PFSK-1 (cell line): ENCODE measurements around the gene MYO10.

Source experiments
- FOXP2 ChIP-seq: optimal IDR thresholded peaks from 2 replicates; pipeline ENCODE3; 2011; ENCODE audit warnings: borderline replicate concordance, control low read depth, inconsistent platforms; ENCODE audit not compliant: insufficient read depth; ENCODE audit errors: extremely low read length, extremely low read depth
- POLR2AphosphoS5 ChIP-seq: IDR thresholded peaks from 2 replicates; pipeline ENCODE4 v1.6.1; 2012; ENCODE audit warnings: low read depth, mild to moderate bottlenecking, control low read depth, low read length, moderate library complexity
- REST ChIP-seq, 2 experiments: IDR thresholded peaks; 2 replicates each; pipeline versions ENCODE4 v1.6.1 to v1.8.0; 2011 to 2012; ENCODE audit warnings: low read depth in 2 of 2, low read length in 2 of 2, control low read depth in 1 of 2, inconsistent platforms in 1 of 2, mild to moderate bottlenecking in 1 of 2, moderate library complexity in 1 of 2; ENCODE audit not compliant: insufficient read depth in 1 of 2
- SIN3A ChIP-seq: IDR thresholded peaks from 2 replicates; pipeline ENCODE4 v1.6.1; 2012; ENCODE audit warnings: mild to moderate bottlenecking, low read length, moderate library complexity, borderline replicate concordance; ENCODE audit not compliant: insufficient read depth
- TAF1 ChIP-seq: IDR thresholded peaks from 2 replicates; pipeline ENCODE4 v1.6.1; 2012; ENCODE audit warnings: low read length, control low read depth, borderline replicate concordance; ENCODE audit not compliant: insufficient read depth

- TF ChIP-seq POLR2AphosphoS5 (no peak), SIN3A (no peak), REST (IDR thresholded peaks at IDR 0.05; ENCODE audit: insufficient read depth in 1 of 2, low read depth in 2 of 2, low read length in 2 of 2) (no peak), FOXP2 (no peak), TAF1 (no peak)
Measured at GRCh38 chr5:16849181-16849580, 86.9 kb downstream of the MYO10 start.
